Progenitor cell of endocrine pancreas (in vitro differentiated cells): ENCODE results near the gene WDR12. TPM values are rescaled to one million over a fixed set of nuclear protein-coding genes. Genes with fewer than 3 reads are reported as not detected.
A peak's percentile ranks its signal among the peaks of the same experiment; 100 is the strongest.

Experiments
- DNase-seq: peaks from one replicate; pipeline ENCODE4 v3.0.0; 2021; ENCODE audit warnings: low spot score; ENCODE audit not compliant: unreplicated experiment
- H3K27ac Mint-ChIP-seq: 2 replicates; pipeline ENCODE4 v1.8.0; 2021; ENCODE audit warnings: mild to moderate bottlenecking, moderate library complexity, mixed read lengths
- H3K27me3 Mint-ChIP-seq: 2 replicates; pipeline ENCODE4 v1.8.0; 2021; ENCODE audit warnings: mixed read lengths
- H3K36me3 Mint-ChIP-seq: 2 replicates; pipeline ENCODE4 v1.8.0; 2022; ENCODE audit warnings: mixed read lengths; ENCODE audit not compliant: insufficient read depth
- H3K4me1 Mint-ChIP-seq: 2 replicates; pipeline ENCODE4 v1.8.0; 2021; ENCODE audit warnings: low read depth, mixed read lengths
- H3K4me3 Mint-ChIP-seq: 2 replicates; pipeline ENCODE4 v1.8.0; 2021; ENCODE audit warnings: low read depth, mild to moderate bottlenecking, moderate library complexity, mixed read lengths
- H3K9me3 Mint-ChIP-seq: 2 replicates; pipeline ENCODE4 v1.8.0; 2021; ENCODE audit warnings: low read depth, mixed read lengths
- total RNA-seq: library from RNA; stranded (reverse); gene quantifications from 2 replicates; pipeline ENCODE4 v1.2.1, GENCODE V29; 2021
- TF ChIP-seq, protein P1 (sequence below): fragments of 200-600 bp; sonication (generic); IDR thresholded peaks from one replicate; pipeline ENCODE4 v1.5.0; 2021; ENCODE audit warnings: antibody characterized with exemption, mild to moderate bottlenecking; ENCODE audit not compliant: unreplicated experiment

Gene WDR12
- total RNA-seq, 1 donor from 2014 or later: 62.2 TPM

DNA sequence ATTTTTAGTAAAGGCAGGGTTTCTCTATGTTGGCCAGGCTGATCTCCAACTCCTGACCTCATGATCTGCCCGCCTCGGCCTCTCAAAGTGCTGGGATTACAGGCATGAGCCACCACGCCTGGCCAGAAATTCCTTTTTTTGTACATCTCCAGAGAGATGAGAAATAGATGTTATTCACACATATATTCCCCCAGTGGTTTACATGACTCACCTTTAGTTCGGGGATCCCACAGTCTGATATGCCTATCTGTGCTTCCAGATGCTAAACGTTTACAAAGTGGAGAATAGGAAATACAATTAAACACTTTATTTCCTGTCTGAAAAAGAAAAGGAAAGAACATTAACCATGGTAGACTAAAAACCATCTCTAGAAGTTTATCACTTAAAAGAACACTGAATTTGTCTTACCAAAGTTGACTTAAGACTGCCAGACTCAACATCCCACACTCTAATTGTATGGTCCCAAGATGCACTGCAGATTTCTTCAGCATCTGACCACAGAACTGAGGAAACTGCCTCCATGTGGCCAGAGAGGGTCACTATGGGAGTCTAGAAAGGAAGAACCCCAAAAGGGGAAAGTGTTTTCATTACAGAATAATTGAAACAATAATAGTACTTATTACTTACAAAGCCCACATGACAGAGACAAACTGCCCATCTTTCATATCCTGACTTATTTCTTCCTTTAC lies 27.3 kb downstream of the WDR12 start:
- no peak for DNase-seq
- peaks cover 16% of the 10 kb centered on the region for H3K36me3 Mint-ChIP-seq
- no peak overlapping the region for H3K27ac Mint-ChIP-seq
- no peaks in the 10 kb centered on the region for H3K4me1 Mint-ChIP-seq
- TF ChIP-seq, protein P1, sequence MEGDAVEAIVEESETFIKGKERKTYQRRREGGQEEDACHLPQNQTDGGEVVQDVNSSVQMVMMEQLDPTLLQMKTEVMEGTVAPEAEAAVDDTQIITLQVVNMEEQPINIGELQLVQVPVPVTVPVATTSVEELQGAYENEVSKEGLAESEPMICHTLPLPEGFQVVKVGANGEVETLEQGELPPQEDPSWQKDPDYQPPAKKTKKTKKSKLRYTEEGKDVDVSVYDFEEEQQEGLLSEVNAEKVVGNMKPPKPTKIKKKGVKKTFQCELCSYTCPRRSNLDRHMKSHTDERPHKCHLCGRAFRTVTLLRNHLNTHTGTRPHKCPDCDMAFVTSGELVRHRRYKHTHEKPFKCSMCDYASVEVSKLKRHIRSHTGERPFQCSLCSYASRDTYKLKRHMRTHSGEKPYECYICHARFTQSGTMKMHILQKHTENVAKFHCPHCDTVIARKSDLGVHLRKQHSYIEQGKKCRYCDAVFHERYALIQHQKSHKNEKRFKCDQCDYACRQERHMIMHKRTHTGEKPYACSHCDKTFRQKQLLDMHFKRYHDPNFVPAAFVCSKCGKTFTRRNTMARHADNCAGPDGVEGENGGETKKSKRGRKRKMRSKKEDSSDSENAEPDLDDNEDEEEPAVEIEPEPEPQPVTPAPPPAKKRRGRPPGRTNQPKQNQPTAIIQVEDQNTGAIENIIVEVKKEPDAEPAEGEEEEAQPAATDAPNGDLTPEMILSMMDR: no peak
- H3K9me3 Mint-ChIP-seq: no peaks in the 10 kb centered on the region
- H3K27me3 Mint-ChIP-seq: no peaks in the 10 kb centered on the region
- no peak overlapping the region for H3K4me3 Mint-ChIP-seq

DNA sequence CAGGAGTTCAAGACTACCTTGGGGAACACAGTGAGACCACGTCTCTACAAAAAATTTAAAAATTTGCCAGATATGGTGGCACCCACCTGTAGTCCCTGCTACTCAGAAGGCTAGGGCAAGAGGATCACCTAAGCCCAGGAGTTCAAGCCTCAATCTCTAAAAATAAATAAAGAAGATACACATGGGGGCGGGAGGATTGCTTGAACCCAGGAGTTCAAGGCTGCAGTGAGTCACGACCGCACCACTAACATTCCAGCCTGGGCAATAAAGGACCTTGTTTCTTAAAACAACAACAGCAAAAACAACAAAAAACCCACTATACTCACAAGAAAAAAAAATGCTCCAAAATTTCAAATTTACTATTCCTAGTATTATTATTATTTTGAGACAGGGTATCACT lies 29.9 kb downstream of the WDR12 start:
- no peaks in the 10 kb centered on the region for H3K4me1 Mint-ChIP-seq
- no peak overlapping the region for H3K4me3 Mint-ChIP-seq
- TF ChIP-seq, protein P1: no peak
- H3K9me3 Mint-ChIP-seq: no peaks in the 10 kb centered on the region
- peaks cover 14% of the 10 kb centered on the region for H3K36me3 Mint-ChIP-seq
- H3K27ac Mint-ChIP-seq: no peak overlapping the region
- H3K27me3 Mint-ChIP-seq: no peaks in the 10 kb centered on the region
- no peak for DNase-seq

DNA sequence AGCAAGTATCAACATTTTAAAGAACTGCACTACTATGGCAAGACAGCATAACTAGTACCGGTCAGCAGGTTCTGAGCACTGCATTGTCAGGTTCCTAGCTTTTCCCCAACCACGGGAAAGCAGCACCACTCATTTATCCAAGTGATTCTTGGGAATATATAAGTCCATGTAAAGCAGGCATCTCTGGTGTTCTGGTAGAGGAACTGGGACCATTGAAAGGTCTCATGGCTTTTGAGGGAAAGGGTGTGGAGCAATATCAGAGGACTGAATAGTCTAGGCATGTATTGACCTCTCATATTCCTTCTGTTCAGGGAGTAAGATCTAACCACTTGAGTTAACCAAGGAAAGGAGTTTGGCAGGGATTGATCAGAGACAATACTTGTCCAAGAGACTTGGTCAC lies 33.8 kb downstream of the WDR12 start:
- TF ChIP-seq, protein P1: no peak

DNA sequence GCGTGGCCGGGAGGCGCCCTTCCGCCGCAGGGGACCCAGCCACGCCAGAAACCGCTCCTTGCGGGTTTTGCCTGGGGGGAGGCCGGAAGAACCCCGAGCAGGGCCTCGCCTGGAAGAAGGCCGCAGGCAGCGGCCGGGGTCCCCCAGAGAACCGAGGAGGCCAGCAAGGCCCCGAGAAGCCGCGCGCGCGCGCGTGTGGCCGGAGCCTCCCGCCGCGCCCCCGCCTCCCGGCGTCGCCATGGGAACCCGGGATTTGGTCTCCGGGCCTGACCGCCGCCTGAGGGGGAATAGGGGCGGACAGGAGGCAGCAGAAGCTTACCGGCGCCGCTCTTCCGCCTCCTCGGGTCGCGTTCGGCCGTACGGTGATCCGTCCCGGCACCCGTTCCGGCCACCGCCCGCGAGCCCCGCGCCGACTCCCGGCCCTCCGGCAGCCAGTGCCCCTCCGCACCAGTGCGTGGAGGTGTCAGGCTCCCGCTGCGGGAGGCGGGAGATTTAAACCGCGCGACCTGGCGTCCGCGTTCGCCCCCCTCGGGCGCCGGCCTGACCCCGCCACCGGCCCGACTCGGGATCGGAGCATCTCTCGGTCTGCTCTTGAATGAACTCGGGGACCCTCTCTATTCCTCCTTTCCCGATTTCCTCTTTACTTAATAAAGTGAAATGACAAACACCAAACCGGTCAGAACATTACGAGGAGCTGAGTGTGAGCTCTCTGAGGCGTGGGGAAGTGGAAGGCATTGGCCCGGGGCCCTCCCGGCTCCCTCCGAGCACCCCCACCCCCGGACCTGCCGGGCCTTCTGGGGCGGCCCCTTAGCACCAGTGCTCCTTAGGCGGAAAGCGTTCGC lies 40.0 kb downstream of the WDR12 start, which contains the start of gene ICA1L:
Gene ICA1L, minus strand, starts transcription at position 467 of the 842 bp plus-strand sequence. CDS start 42,757 bp downstream, outside the sequence.
- Mint-ChIP-seq H3K4me1 (peaks cover 9% of the 10 kb centered on the region), H3K27me3 (peaks cover 4% of the 10 kb centered on the region), H3K36me3 (no peaks in the 10 kb centered on the region), H3K4me3 (peak within 1 kb of the TSS; percentile 94), H3K9me3 (no peaks in the 10 kb centered on the region), H3K27ac (peak within 1 kb of the TSS; percentile 99)
- TF ChIP-seq, protein P1: peak; percentile 17
- DNase-seq: peak; percentile 74

More for the DNA sequence above, 33.8 kb downstream of the WDR12 start:
- H3K27me3 Mint-ChIP-seq: peaks cover 4% of the 10 kb centered on the region
- peaks cover 2% of the 10 kb centered on the region for H3K4me1 Mint-ChIP-seq
- no peak overlapping the region for H3K4me3 Mint-ChIP-seq
- no peaks in the 10 kb centered on the region for H3K9me3 Mint-ChIP-seq
- peaks cover 4% of the 10 kb centered on the region for H3K36me3 Mint-ChIP-seq
- DNase-seq: no peak
- H3K27ac Mint-ChIP-seq: no peak overlapping the region

DNA sequence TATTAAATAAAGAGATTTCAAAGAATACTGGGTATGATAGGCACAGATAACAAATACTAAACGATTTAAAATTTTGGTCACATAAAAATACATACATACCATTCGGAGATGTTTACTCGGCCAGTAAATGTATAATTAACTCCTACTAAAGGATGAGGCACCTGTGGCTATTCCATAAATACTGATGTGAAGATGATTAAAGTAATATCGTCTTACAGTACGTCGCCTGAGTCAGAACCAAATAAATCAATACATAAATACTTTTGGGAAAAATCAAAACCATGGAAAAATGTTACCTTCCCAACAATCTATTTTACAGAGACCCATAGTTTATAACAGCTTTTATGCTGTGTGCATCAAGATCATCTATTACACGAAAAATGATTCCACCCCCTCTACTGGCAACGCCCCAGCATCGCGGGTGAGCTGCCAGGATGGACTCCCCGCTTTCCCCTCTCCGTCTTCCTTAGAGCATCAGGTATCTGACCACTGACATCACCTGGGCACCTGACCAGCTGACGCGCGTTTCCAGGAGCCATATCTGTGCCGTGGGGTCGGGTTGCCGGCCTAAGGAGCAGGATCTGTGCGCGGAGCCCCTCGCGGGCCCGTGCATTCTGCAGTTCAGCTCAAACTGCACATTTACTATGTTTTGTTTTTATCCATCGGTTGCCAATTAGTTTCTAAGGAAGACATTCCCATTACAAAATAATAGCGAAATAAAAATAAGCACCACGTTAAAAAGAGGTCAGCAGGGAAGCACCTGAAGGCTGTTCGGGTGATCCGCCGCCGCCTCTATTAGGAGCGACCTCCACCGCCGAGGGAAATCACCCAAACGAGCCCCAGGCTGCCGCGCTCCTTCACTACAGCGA lies 40.8 kb downstream of the WDR12 start:
- H3K4me3 Mint-ChIP-seq: peak overlapping the region; percentile 94
- peaks cover 9% of the 10 kb centered on the region for H3K4me1 Mint-ChIP-seq
- no peaks in the 10 kb centered on the region for H3K9me3 Mint-ChIP-seq
- peak overlapping the region; percentile 99 for H3K27ac Mint-ChIP-seq
- peak; percentile 52 for DNase-seq
- peaks cover 4% of the 10 kb centered on the region for H3K27me3 Mint-ChIP-seq
- H3K36me3 Mint-ChIP-seq: no peaks in the 10 kb centered on the region
- TF ChIP-seq, protein P1: peak; percentile 64
